Bronchial smooth muscle cell (primary cell): ENCODE data around the gene ARHGEF35. TPM values are rescaled to one million over a fixed set of nuclear protein-coding genes. Genes with fewer than 3 reads are reported as not detected.

Experiments used
- total RNA-seq: library from RNA; depleted of rRNA; stranded (reverse); fragments of >200 nt; gene quantifications from 2 replicates; pipeline ENCODE4 v1.2.1, GENCODE V29; 2014

ARHGEF35 gene
- 2.5 and 2.7 TPM in 2 replicates for total RNA-seq

DNA sequence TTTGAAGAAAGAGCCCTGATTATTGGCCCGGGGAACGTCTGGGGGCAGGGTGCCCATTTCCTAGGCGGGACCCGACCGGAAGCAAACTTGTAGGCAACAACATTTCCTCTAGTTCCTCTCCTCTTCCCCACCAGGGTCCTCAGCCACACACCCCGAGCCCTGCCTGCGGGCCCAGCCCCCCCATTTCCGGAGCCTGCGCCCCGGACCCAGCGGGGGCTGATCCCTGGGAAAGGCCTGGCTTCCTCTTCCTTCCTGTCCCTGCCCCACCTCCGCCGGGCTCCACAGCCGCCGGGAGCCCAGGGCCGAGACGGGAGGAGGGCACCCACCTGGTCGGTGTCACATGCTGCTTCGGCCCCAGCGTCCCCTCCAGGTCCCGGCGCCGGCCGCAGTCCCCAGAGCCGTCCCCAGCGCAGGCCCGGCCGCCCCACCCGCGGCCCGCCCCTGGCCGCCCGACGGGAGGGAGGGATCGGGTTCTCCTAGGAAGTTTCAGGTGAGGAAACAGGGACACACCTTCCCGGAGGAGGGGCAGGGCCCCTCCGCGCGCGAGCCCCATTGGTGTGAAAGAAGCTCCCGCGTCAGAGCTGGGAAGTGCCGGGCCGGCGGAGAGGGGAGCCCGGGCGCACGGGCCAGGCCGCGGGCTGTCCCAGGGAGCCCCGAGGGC is at the start of gene ARHGEF35:
Gene ARHGEF35 (minus strand): TSS at position 622 of the 661 bp plus-strand sequence. CDS start 7,450 bp downstream, outside the sequence.

DNA sequence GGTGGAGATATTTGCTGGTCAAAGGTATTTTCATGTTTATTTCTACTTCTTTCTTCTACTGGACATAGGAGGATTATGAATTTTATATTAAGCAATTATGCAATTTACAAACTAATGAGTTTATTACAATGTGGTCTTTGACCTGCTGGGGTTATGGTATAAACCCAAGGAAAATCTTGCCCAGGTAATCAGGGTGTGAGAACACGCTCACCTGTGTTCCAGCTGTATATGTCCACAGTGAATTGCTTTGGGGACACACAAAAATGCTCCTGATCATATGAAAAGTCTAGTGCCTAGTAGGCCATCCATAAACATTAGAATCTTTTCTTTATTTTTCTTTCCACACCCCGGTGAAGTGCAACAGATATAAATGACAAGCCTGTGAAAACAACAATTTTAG is 43.7 kb upstream of the ARHGEF35 start, which contains the start of gene OR2A42:
Gene OR2A42 (minus strand): TSS at position 241 of the 400 bp plus-strand sequence. CDS start 6,762 bp downstream, outside the sequence.

DNA sequence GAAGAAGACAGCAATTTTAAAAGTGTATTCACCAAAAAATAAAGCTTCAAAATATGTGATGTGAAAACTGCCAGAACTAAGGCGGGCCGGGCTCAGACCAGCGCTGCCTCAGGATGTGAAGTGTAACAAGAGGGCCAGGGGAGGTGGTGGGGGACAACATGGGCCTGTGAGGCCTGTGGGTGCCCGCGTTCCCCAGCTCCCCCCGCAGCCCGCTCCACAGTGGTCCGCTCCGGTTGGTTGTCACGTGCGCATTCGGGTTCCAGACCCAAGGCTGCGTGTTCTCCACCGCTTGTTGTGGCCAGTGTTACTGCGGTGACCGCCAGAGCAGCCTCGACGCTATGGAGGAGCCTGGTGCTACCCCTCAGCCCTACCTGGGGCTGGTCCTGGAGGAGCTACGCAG is 12.5 kb downstream of the ARHGEF35 start, which contains the start of gene CTAGE4:
Gene CTAGE4 (plus strand): TSS at position 301 of the 400 bp plus-strand sequence. CDS start 38 bp downstream, at position 339.

Other genes with a start within 250 kb of the ARHGEF35 start
- gene OR2F1, start 241.0 kb downstream of the ARHGEF35 start, total RNA-seq = not detected in 2 replicates
- not detected in 2 replicates for gene OR6B1, start 195.5 kb downstream of the ARHGEF35 start, total RNA-seq
- not detected in 2 replicates for gene OR2A5, start 146.9 kb downstream of the ARHGEF35 start, total RNA-seq
- gene OR2A25, start 126.0 kb downstream of the ARHGEF35 start, total RNA-seq = not detected in 2 replicates
- gene OR2A12, start 109.6 kb downstream of the ARHGEF35 start, total RNA-seq = not detected in 2 replicates
- gene OR2A2, start 86.2 kb downstream of the ARHGEF35 start, total RNA-seq = not detected in 2 replicates
- not detected in 2 replicates for gene OR2A14, start 72.7 kb downstream of the ARHGEF35 start, total RNA-seq
- gene CTAGE4, start 12.4 kb downstream of the ARHGEF35 start, total RNA-seq = 0.09 and 0.32 TPM in 2 replicates
- gene OR2A42, start 43.8 kb upstream of the ARHGEF35 start, total RNA-seq = under 0.01 TPM in 1 of 2 replicates, not detected in the other
- gene OR2A7, start 69.0 kb upstream of the ARHGEF35 start, total RNA-seq = 0.09 TPM in 1 of 2 replicates, not detected in the other
- gene CTAGE8, start 73.5 kb upstream of the ARHGEF35 start, total RNA-seq = 0.16 and 0.60 TPM in 2 replicates
- gene OR2A1, start 116.6 kb upstream of the ARHGEF35 start, total RNA-seq = 0.09 TPM in 1 of 2 replicates, not detected in the other
- gene ARHGEF5, start 159.6 kb upstream of the ARHGEF35 start, total RNA-seq = 0.63 and 1.4 TPM in 2 replicates
- gene NOBOX, start 207.9 kb upstream of the ARHGEF35 start, total RNA-seq = not detected in 2 replicates